Measurements from ENCODE around the gene NUDT5. TPM values are rescaled to one million over a fixed set of nuclear protein-coding genes. Genes with fewer than 3 reads are reported as not detected.

NUDT5 gene
- total RNA-seq, 4 donors from 2014 or later = 19.9 to 23.7 (median 21.4) TPM

DNA sequence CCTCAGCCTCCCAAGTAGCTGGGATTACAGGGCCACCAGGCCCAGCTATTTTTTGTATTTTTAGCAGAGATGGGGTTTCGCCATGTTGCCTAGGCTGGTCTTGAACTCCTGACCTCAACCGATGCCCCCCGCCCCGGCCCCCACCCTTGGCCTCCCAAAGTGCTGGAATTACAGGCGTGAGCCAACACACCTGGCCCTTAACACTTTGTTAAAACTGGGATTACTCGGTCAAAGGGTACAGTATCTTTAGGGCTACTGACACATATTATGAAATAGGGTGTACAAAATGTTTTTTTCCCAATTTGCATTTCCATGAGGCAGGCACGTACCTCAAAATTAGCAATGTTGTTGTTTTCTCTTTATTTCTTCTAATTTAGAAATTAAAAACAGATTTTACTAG lies 11.5 kb downstream of the NUDT5 start:
- no peaks in the 10 kb centered on the region for H3K9me3 ChIP-seq
- no peak overlapping the region for H3K4me3 ChIP-seq
- no peak for TF ChIP-seq EP300 (IDR thresholded peaks at IDR 0.05)
- TF ChIP-seq POLR2A (IDR thresholded peaks at IDR 0.05; ENCODE audit: low read depth) = no peak
- TF ChIP-seq, protein P1, sequence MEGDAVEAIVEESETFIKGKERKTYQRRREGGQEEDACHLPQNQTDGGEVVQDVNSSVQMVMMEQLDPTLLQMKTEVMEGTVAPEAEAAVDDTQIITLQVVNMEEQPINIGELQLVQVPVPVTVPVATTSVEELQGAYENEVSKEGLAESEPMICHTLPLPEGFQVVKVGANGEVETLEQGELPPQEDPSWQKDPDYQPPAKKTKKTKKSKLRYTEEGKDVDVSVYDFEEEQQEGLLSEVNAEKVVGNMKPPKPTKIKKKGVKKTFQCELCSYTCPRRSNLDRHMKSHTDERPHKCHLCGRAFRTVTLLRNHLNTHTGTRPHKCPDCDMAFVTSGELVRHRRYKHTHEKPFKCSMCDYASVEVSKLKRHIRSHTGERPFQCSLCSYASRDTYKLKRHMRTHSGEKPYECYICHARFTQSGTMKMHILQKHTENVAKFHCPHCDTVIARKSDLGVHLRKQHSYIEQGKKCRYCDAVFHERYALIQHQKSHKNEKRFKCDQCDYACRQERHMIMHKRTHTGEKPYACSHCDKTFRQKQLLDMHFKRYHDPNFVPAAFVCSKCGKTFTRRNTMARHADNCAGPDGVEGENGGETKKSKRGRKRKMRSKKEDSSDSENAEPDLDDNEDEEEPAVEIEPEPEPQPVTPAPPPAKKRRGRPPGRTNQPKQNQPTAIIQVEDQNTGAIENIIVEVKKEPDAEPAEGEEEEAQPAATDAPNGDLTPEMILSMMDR (IDR thresholded peaks at IDR 0.05) = no peak
- no peak for TF ChIP-seq POLR2AphosphoS5 (IDR thresholded peaks at IDR 0.05)
- no peak overlapping the region for H3K27ac ChIP-seq (replicated peaks in 1 of 4)
- no peak for DNase-seq (ENCODE audit: extremely low spot score)
- 91% methylated on average over 7 of the region's 7 CpGs for WGBS
- intact Hi-C loops (cut with DNase I) = no loop called here
- H3K27me3 ChIP-seq = no peaks in the 10 kb centered on the region
- no peaks in the 10 kb centered on the region for H3K4me1 ChIP-seq
- peaks cover 13 to 85% (median 59%) of the 10 kb centered on the region in 4 donors for H3K36me3 ChIP-seq

DNA sequence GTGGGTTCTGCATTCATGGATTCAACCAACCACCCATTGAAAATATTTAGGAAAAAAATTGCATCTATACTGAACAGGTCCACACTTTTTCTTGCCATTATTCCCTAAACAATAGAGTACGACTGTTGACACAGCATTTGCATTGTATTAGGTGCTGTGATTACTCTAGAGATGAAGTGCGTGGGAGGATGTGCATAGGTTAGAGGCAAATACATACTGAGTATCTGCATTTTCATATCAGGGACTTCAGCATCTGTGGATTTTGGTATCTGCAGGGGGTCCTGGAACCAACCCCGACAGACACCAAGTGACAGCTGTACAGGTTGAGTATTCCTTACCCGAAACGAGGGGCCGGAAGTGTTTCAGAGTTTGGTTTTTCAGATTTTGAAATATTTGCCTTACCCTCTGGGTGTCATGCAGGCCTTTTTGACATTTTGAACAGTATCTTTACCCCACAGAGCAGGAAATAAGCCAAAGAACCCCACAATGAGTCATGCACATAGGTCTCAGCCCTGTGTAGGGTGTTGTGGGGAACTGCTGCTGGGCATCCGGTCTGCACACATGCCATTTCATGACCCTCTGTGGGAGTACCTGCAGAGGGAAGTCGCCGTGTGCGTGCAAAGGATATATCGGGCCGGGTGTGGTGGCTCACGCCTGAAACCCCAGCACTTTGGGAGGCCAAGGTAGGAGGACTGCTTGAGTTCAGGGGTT lies 14.5 kb downstream of the NUDT5 start:
- DNase-seq (ENCODE audit: extremely low spot score) = no peak
- peaks cover 31 to 99% (median 78%) of the 10 kb centered on the region in 4 donors for H3K36me3 ChIP-seq
- H3K27me3 ChIP-seq = no peaks in the 10 kb centered on the region
- 80% methylated on average over 13 of the region's 13 CpGs for WGBS
- H3K4me1 ChIP-seq = no peaks in the 10 kb centered on the region
- TF ChIP-seq, protein P1 (IDR thresholded peaks at IDR 0.05) = no peak
- TF ChIP-seq POLR2AphosphoS5 (IDR thresholded peaks at IDR 0.05) (no peak), POLR2A (IDR thresholded peaks at IDR 0.05; ENCODE audit: low read depth) (no peak), EP300 (IDR thresholded peaks at IDR 0.05) (no peak)
- intact Hi-C loops (cut with DNase I) = no loop called here
- H3K4me3 ChIP-seq = no peak overlapping the region
- H3K27ac ChIP-seq (replicated peaks in 1 of 4) = no peak overlapping the region
- H3K9me3 ChIP-seq = no peaks in the 10 kb centered on the region

DNA sequence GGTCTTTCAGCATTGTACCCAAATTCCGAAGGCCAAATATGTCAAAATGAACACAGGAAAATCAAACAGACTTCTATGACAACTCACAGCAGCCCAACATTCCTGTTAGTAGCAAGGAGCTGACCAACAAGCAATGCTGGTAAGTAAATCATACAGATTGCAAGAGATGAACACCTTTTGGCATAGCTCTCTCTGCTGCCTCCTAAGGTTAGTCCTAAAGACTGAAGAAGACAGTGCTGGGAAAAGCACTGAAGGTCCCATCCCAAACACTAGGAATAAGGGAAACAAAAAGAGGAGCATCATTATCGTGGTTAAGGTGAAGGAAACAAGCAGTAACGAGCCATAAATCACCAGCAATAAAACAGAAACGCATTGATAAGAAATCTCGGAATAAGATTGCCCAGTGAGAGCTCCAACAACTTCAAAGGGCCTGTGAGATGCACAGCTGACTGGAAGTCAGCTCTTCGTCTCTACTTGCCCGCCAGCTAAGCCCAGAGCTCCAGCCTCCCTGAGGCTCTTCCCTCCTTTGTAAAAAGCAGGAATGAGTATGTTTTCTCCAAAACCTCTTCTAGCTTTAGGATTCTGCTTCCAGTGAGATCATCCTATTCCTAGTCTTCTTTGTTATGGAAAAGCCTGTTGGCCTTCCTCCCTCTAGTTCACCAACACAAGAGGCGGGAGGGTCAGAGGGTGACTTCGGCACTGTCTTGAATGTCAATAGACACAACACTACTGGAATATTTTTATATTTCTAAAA lies 15.3 kb downstream of the NUDT5 start:
- Histone ChIP-seq H3K9me3 (no peaks in the 10 kb centered on the region), H3K27me3 (no peaks in the 10 kb centered on the region), H3K27ac (replicated peaks in 1 of 4) (no peak overlapping the region), H3K4me1 (no peaks in the 10 kb centered on the region), H3K4me3 (no peak overlapping the region), H3K36me3 (peaks cover 31 to 99% (median 79%) of the 10 kb centered on the region in 4 donors)
- TF ChIP-seq POLR2A (IDR thresholded peaks at IDR 0.05; ENCODE audit: low read depth) (no peak), POLR2AphosphoS5 (IDR thresholded peaks at IDR 0.05) (no peak), EP300 (IDR thresholded peaks at IDR 0.05) (no peak)
- TF ChIP-seq, protein P1 (IDR thresholded peaks at IDR 0.05) = no peak
- no peak for DNase-seq (ENCODE audit: extremely low spot score)
- intact Hi-C loops (cut with DNase I) = no loop called here
- WGBS = 86% methylated on average over 9 of the region's 9 CpGs

DNA sequence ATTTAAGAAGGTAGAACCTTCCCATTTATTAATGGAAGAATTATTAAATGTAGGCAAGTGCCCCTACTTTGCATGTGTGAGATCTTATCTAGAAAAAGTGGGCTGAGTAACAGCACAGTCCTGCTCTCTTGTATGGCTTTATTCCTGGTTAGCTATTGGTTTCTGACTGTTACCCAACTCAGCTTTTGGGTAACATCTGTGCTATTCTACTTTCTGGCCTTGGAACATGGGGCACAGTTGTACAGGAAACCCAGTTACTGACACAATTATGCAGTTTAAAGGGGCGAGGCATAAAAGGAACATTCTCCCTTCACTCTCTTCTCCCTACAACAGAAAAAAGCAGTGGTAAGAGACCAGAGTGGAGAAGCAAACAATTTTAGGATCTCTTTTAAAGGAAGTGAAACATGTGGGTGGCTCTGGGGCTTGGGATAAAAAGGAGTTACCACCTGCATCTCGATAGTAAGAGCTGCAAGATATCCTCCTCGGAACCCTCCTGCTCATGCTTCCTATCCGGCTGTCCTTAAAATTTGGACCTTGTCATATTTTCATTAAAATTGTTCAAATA lies 16.0 kb downstream of the NUDT5 start:
- peaks cover 26 to 99% (median 79%) of the 10 kb centered on the region in 4 donors for H3K36me3 ChIP-seq
- H3K4me1 ChIP-seq = no peaks in the 10 kb centered on the region
- H3K27me3 ChIP-seq = no peaks in the 10 kb centered on the region
- 86% methylated on average over 4 of the region's 4 CpGs for WGBS
- intact Hi-C loops (cut with DNase I) = no loop called here
- H3K27ac ChIP-seq (replicated peaks in 1 of 4) = no peak overlapping the region
- no peak for DNase-seq (ENCODE audit: extremely low spot score)
- no peak overlapping the region for H3K4me3 ChIP-seq
- H3K9me3 ChIP-seq = no peaks in the 10 kb centered on the region
- TF ChIP-seq EP300 (IDR thresholded peaks at IDR 0.05) (no peak), POLR2A (IDR thresholded peaks at IDR 0.05; ENCODE audit: low read depth) (no peak), POLR2AphosphoS5 (IDR thresholded peaks at IDR 0.05) (no peak)
- TF ChIP-seq, protein P1 (IDR thresholded peaks at IDR 0.05) = no peak
